IMR-90 (cell line): ENCODE measurements around the gene ROCK2.

Experiments used
- CEBPB ChIP-seq: IDR thresholded peaks from 2 replicates; pipeline ENCODE4 v1.6.1; 2012; ENCODE audit warnings: low read depth, low read length, improper control_type of control experiment
- FOS ChIP-seq: fragments of 150-350 bp; IDR thresholded peaks from 2 replicates; pipeline ENCODE4 v1.6.1; 2016; ENCODE audit warnings: low read depth, low read length
- MAFK ChIP-seq: IDR thresholded peaks from 2 replicates; pipeline ENCODE4 v1.6.1; 2012; ENCODE audit warnings: low read depth, low read length, improper control_type of control experiment
- NFE2L2 ChIP-seq: fragments of 150-350 bp; IDR thresholded peaks from 2 replicates; pipeline ENCODE4 v1.6.1; 2016; ENCODE audit warnings: low read depth, mild to moderate bottlenecking, low read length
- POLR2A ChIP-seq: IDR thresholded peaks from 2 replicates; pipeline ENCODE4 v1.6.1; 2012; ENCODE audit warnings: mild to moderate bottlenecking, low read depth, low read length
- RAD21 ChIP-seq: IDR thresholded peaks from 2 replicates; pipeline ENCODE4 v1.6.1; 2012; ENCODE audit warnings: low read length, improper control_type of control experiment
- RCOR1 ChIP-seq: IDR thresholded peaks from 2 replicates; pipeline ENCODE4 v1.6.1; 2012; ENCODE audit warnings: mild to moderate bottlenecking, low read length, improper control_type of control experiment; ENCODE audit not compliant: insufficient replicate concordance
- SMC3 ChIP-seq: fragments of 150-350 bp; IDR thresholded peaks from 2 replicates; pipeline ENCODE4 v1.6.1; 2016; ENCODE audit warnings: low read depth, mild to moderate bottlenecking, antibody characterized with exemption, low read length, moderate library complexity
- TF ChIP-seq, protein P1 (sequence below): conservative IDR thresholded peaks from 2 replicates; pipeline ENCODE4 v1.5.1; 2012; ENCODE audit warnings: mild to moderate bottlenecking, low read depth, low read length, improper control_type of control experiment
- TF ChIP-seq, protein P2 (sequence below): fragments of 150-350 bp; IDR thresholded peaks from 2 replicates; pipeline ENCODE4 v1.6.1; 2017; ENCODE audit warnings: mild to moderate bottlenecking, antibody characterized with exemption, low read length, low read depth

DNA sequence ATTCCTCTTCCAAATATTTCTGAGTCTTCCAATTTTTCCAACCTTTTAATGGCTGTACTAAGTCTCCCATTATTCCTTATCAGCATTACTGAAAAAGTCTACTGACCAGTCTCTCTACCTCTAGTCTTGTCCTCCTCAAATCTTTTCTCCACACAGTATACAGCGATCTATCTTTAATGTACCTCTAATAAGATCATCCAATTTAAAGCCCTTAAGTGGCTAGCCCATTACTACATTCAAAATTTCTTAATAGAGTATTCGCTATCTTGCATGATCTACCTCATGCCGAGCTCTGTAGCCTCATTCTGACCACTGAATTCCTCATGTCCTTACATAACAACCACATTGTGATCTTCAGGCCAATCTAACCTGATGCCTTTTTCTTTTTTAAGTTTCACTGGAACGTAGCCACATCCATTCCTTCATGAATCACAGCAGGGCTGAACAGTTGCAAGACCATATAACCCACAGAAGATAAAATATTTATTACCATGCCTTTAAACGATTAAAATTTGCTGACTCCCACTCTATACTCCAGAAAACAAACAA lies 131.3 kb downstream of the ROCK2 start:
- TF ChIP-seq RAD21 (no peak), POLR2A (no peak), MAFK (no peak), SMC3 (no peak), NFE2L2 (no peak), FOS (no peak), RCOR1 (no peak), CEBPB (no peak)
- TF ChIP-seq, protein P1, sequence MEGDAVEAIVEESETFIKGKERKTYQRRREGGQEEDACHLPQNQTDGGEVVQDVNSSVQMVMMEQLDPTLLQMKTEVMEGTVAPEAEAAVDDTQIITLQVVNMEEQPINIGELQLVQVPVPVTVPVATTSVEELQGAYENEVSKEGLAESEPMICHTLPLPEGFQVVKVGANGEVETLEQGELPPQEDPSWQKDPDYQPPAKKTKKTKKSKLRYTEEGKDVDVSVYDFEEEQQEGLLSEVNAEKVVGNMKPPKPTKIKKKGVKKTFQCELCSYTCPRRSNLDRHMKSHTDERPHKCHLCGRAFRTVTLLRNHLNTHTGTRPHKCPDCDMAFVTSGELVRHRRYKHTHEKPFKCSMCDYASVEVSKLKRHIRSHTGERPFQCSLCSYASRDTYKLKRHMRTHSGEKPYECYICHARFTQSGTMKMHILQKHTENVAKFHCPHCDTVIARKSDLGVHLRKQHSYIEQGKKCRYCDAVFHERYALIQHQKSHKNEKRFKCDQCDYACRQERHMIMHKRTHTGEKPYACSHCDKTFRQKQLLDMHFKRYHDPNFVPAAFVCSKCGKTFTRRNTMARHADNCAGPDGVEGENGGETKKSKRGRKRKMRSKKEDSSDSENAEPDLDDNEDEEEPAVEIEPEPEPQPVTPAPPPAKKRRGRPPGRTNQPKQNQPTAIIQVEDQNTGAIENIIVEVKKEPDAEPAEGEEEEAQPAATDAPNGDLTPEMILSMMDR = no peak
- TF ChIP-seq, protein P2, sequence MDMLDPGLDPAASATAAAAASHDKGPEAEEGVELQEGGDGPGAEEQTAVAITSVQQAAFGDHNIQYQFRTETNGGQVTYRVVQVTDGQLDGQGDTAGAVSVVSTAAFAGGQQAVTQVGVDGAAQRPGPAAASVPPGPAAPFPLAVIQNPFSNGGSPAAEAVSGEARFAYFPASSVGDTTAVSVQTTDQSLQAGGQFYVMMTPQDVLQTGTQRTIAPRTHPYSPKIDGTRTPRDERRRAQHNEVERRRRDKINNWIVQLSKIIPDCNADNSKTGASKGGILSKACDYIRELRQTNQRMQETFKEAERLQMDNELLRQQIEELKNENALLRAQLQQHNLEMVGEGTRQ = no peak
